Measurements from ENCODE around the gene ALPG.
"Not testable (repeated sequence)": the region's sequence is repeated elsewhere in the genome, so short reads cannot be mapped to it uniquely, and the experiment has no call there.

The ALPG gene

GRCh38 chr2:232377319-232377718 is 29.3 kb upstream of the ALPG start:
- no peak for DNase-seq (ENCODE audit: low read depth in 2 of 2)

- DNase-seq (ENCODE audit: low read depth in 2 of 2) = no peak
Observed at GRCh38 chr2:232377841-232378734, 28.6 kb upstream of the ALPG start.

- not testable (repeated sequence) for DNase-seq (ENCODE audit: low read depth in 2 of 2)
Observed at GRCh38 chr2:232378735-232379151, 27.9 kb upstream of the ALPG start, which contains the start of gene ALPP. TSS of gene ALPP (plus strand) at chr2:232378751. CDS start at chr2:232378803, 52 bp downstream.

GRCh38 chr2:232379610-232380590 is 26.7 kb upstream of the ALPG start:
- DNase-seq (ENCODE audit: low read depth in 2 of 2) = not testable (repeated sequence)

- not testable (repeated sequence) for DNase-seq (ENCODE audit: low read depth in 2 of 2)
Observed at GRCh38 chr2:232381204-232382031, 25.2 kb upstream of the ALPG start.

- DNase-seq (ENCODE audit: low read depth in 2 of 2) = no peak
Observed at GRCh38 chr2:232382331-232383225, 24.1 kb upstream of the ALPG start.

- DNase-seq (ENCODE audit: low read depth in 2 of 2) = no peak
Observed at GRCh38 chr2:232384466-232384865, 22.2 kb upstream of the ALPG start.

- not testable (repeated sequence) for DNase-seq (ENCODE audit: low read depth in 2 of 2)
Observed at GRCh38 chr2:232385058-232385457, 21.6 kb upstream of the ALPG start.

- DNase-seq (ENCODE audit: low read depth in 2 of 2) = no peak
Observed at GRCh38 chr2:232385660-232386489, 20.8 kb upstream of the ALPG start.

GRCh38 chr2:232386490-232386739 is 20.2 kb upstream of the ALPG start:
- no peak for DNase-seq (ENCODE audit: low read depth in 2 of 2)

GRCh38 chr2:232386740-232387450 is 19.7 kb upstream of the ALPG start:
- DNase-seq (ENCODE audit: low read depth in 2 of 2) = no peak

- DNase-seq (ENCODE audit: low read depth in 2 of 2) = no peak
Observed at GRCh38 chr2:232387451-232388171, 19.0 kb upstream of the ALPG start.

GRCh38 chr2:232388324-232388891 is 18.2 kb upstream of the ALPG start:
- no peak for DNase-seq (ENCODE audit: low read depth in 2 of 2)

- no peak for DNase-seq (ENCODE audit: low read depth in 2 of 2)
Observed at GRCh38 chr2:232389327-232389726, 17.3 kb upstream of the ALPG start.

GRCh38 chr2:232390661-232391060 is 16.0 kb upstream of the ALPG start:
- DNase-seq (ENCODE audit: low read depth in 2 of 2) = no peak

GRCh38 chr2:232393556-232393955 is 13.1 kb upstream of the ALPG start:
- no peak for DNase-seq (ENCODE audit: low read depth in 2 of 2)

- DNase-seq (ENCODE audit: low read depth in 2 of 2) = not testable (repeated sequence)
Observed at GRCh38 chr2:232394431-232394830, 12.2 kb upstream of the ALPG start.

GRCh38 chr2:232395586-232395985 is 11.1 kb upstream of the ALPG start:
- no peak for DNase-seq (ENCODE audit: low read depth in 2 of 2)

All from stimulated activated CD8-positive, alpha-beta memory T cell treated with anti-CD3 and anti-CD28 coated beads, Interleukin-15, amount 100 ng/mL, for 4 hours (primary cell).